Upper lobe of right lung (tissue), 1 donor: ENCODE results near the gene FAM72C. TPM values are rescaled to one million over a fixed set of nuclear protein-coding genes. Genes with fewer than 3 reads are reported as not detected.
"Not testable (repeated sequence)": the region's sequence is repeated elsewhere in the genome, so short reads cannot be mapped to it uniquely, and the experiment has no call there.

Source experiments
- ATAC-seq: fragments of 200-7000 bp; cut with Tn5 transposase; one replicate; pipeline ENCODE4 v1.9.1; 2020; ENCODE audit warnings: mild to moderate bottlenecking, moderate library complexity
- DNase-seq: peaks from one replicate; pipeline ENCODE4 v3.0.0-alpha.2; 2020
- H3K27ac ChIP-seq: fragments of 200-600 bp; one replicate; pipeline ENCODE4 v1.8.0; 2022
- H3K27me3 ChIP-seq: fragments of 200-600 bp; one replicate; pipeline ENCODE4 v1.8.0; 2022; ENCODE audit warnings: mild to moderate bottlenecking
- H3K36me3 ChIP-seq: fragments of 200-600 bp; one replicate; pipeline ENCODE4 v1.8.0; 2022
- H3K4me1 ChIP-seq: fragments of 200-600 bp; one replicate; pipeline ENCODE4 v1.8.0; 2022
- H3K4me3 ChIP-seq: fragments of 200-600 bp; one replicate; pipeline ENCODE4 v1.8.0; 2022; ENCODE audit warnings: mild to moderate bottlenecking
- H3K9me3 ChIP-seq: fragments of 200-600 bp; one replicate; pipeline ENCODE4 v1.8.0; 2022
- intact Hi-C: fragments of 100-400 bp; cut with DNase I; formaldehyde crosslinking; loops from one replicate; pipeline ENCODE4 v1.11.0; 2022
- long read RNA-seq: library from polyadenylated mRNA; unstranded; transcript quantifications from one replicate; pipeline ENCODE4 v2.0.0, GENCODE V29; 2021
- total RNA-seq: library from RNA; stranded (reverse); fragmentation: NEBNext Ultra II Directional; extraction: Animal tissue kit (Norgen Biotek cat#: 25700); gene quantifications from one replicate; pipeline ENCODE4 v1.2.1, GENCODE V29; 2021
- donor health status: DM: no; HTN: yes; CAD: no; lungs with severe emphysema.

Gene FAM72C
- not detected for total RNA-seq
- long read RNA-seq = 0 reads

DNA sequence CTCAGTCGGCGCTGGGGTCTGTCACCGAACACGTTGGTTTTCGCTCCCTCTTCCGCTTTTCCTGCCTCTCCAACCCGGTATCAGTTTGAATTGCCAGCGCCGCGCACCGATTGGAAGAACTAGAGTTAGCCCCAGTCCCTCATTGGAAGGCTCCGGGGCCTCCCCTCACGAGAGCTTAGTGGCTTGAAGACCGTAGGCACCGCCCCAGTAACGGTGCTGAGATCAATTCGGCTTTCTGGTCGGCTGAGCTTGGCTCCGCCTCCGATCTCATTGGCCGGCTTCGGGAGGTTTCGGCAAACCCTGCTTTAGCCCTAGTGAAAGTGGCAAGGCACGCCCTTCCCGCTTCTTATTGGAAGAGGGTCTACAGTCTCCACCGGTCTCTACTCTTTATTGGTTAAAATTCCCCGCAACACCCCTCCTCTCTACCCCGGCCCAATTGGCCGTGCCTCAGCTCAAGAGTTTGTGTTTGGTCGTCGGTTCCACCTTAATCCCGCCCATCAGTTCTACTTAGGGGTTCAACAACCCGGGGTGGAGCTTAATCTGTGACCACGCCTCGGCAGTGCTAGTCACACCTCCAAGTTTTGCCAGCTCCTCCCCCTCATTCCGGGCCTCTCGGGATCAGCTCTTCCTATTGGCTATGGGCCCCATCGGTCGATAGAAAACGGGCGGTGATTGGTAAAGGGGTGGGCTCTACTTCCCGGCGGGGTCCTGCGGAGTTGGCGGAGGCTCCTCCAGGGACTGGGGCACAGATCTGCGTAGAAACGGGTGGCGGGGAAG, at the start of gene FAM72C:
TSS of gene FAM72C (minus strand) at position 63 of the 777 bp plus-strand sequence. CDS start 845 bp downstream, outside the sequence.
- H3K4me3 ChIP-seq, H3K9me3 ChIP-seq, H3K27ac ChIP-seq, H3K27me3 ChIP-seq, intact Hi-C loops, H3K4me1 ChIP-seq, DNase-seq, H3K36me3 ChIP-seq: not testable (repeated sequence)
- peak; percentile 90 for ATAC-seq

DNA sequence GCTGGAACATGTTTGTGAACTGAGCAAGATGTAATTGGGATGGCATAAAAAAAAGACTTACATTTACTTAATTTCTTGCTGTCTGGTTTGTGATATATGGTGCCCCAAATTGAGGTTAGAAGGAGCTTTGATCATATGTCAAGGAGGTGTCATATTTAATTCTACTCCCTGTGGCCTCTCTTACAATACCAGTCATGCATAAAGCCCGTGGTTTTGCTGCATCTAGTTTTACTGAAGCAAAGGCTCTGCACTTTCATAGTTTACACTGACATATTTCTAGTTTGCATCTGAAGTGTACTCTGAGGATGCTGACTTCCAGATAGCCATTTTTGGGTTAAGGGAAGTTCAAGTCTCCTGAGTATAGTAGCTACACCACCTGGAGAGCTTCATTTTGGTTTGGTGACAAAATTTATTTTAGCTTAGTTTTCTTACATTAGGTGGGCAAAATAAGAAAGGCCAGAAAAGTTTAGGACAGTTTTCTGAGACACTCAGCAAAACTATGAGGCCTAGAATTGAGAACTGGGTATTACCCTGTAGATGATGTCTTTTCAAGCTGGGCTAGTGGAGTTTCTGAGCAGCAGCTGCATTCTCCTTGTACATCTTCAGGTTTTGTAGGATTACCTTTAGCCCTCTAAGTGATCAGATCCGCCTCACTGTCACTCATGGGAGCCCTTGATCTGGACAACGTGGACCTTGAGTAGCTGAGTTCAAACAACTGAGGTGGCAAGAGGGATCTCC, 48.4 kb upstream of the FAM72C start:
- H3K27me3 ChIP-seq, H3K4me1 ChIP-seq: not testable (repeated sequence)

DNA sequence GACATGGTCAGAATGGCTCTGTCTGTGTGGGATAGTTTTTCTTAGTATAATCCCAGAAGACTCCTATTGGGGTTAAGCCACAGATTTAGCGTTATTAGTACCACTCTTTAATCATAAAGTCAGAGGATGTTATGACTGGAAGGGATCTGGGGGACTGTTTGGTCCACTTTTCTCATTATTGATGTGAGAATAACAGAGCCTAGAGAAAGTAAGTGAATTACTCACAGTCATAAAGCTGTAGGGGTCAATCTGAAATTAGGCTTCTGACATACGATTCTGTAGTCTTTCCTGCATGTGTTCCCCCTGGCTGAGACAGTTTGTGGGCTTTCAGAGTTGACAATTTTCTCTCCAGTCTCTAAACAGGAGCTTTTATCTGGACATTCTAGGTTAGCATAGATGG, 47.3 kb upstream of the FAM72C start:
- DNase-seq, H3K27ac ChIP-seq, H3K9me3 ChIP-seq, H3K27me3 ChIP-seq, H3K36me3 ChIP-seq, intact Hi-C loops, ATAC-seq, H3K4me3 ChIP-seq, H3K4me1 ChIP-seq: not testable (repeated sequence)

More for the DNA sequence above, 48.4 kb upstream of the FAM72C start:
- H3K36me3 ChIP-seq, ATAC-seq, H3K4me3 ChIP-seq, DNase-seq, intact Hi-C loops, H3K27ac ChIP-seq, H3K9me3 ChIP-seq: not testable (repeated sequence)

DNA sequence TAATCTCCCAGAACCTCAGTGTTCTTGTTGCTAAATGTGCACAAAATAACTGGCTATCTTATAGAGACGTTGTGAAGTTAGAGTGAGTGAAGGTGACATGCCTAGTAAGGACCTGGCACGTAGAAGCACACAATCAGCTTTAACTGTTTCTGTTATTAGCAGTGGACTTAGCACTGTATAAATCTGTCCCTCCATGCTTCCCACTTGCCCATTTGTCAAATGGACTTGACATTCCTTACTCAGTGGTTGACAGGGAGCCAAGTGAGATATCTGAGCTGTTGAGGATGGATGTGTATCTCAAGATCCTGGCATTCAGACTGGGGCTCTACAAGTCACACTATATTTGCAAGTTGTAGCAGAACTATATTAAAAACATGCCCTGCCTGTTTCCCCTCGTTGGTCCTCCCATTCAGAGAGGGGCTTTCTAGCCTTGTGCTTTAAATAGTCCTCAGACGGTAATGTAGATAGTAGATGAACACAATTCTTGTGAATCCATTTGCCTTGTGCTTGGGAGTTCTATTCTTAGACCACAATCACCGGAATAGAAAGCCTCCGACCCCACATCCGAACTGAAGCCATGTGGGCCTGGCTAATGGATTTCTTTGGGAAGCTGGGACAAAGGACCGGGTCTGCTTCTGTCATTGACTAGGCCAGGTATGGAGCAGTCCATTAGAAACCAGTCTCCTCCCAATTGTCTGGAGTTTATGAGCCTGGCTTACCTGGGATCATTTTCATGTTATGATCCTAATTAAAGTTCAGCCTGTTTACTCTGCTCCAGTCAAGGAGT, 43.6 kb upstream of the FAM72C start:
- H3K4me1 ChIP-seq, DNase-seq, H3K9me3 ChIP-seq, intact Hi-C loops, ATAC-seq, H3K27me3 ChIP-seq, H3K27ac ChIP-seq, H3K36me3 ChIP-seq, H3K4me3 ChIP-seq: not testable (repeated sequence)

DNA sequence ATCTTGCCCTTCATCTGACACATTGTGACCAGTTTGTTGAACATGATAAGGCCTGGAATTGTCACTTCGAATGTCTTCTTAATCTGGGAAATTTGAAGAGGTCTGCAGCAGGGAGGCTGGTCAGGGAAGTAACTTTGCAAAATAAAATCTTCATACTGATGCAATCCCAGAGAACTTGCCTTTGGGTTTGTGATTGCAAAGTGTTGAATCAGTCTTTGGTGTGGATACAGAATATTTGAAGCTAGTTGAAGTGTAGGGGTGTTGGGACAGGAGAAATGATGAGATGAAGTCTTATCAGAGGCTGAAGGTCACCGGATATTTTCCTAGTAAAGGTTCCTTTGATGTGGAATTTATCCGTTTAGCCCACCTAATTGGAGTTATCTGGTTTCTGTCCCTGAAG, 42.7 kb upstream of the FAM72C start:
- ATAC-seq, H3K27ac ChIP-seq, DNase-seq, H3K27me3 ChIP-seq, intact Hi-C loops, H3K4me1 ChIP-seq, H3K36me3 ChIP-seq, H3K4me3 ChIP-seq, H3K9me3 ChIP-seq: not testable (repeated sequence)

DNA sequence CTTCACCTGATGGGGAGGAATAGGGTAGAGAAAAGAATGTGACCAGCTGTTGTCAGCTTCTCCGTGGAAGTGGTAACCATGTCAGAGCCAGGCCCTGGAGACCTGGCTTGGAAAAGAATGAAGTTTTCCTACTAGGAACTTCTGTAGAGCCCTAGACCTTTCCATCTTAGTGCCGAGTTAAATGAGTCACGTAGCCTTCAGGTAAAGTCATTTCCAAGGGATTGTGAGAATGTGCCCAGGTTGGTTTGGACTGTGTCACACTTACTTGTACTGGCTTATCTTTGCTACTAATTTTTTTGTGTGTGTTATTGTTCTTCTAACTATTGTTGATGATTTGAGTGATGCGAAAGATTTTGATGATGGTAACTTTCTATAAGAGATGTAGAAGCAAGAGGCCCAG, 42.3 kb upstream of the FAM72C start:
- H3K27me3 ChIP-seq, H3K27ac ChIP-seq, H3K4me1 ChIP-seq, ATAC-seq, DNase-seq, H3K4me3 ChIP-seq, H3K36me3 ChIP-seq, intact Hi-C loops, H3K9me3 ChIP-seq: not testable (repeated sequence)

DNA sequence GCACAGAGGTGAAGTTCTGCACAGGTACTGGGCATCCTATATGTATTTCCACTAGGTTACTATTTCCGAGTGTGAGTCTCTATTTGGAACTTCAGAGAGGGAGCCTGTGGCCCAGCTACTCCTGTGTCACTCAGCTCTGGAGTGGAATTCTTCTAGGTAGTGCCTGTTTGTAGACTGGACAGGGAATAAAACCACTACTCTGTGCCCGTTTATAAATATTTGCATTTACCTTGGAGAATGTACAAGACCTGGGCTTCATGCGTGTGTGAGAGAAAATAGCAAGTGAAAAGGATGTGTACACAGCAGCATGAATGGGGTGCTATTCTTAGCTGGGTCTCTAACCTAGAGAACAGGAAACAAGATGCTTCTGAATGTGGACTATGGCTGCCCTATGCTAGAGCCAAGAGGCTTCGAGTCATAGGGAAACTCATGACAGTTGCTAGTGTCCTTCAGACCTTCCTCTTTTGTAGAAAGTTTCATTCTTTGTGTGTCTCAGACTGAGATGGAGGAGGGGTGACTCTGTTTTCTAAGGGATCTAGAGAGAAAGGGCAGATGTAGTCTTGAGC, 40.5 kb upstream of the FAM72C start:
- H3K36me3 ChIP-seq, DNase-seq, H3K9me3 ChIP-seq, intact Hi-C loops, H3K4me3 ChIP-seq, H3K27ac ChIP-seq, H3K27me3 ChIP-seq, H3K4me1 ChIP-seq: not testable (repeated sequence)
- ATAC-seq = peak; percentile 92

DNA sequence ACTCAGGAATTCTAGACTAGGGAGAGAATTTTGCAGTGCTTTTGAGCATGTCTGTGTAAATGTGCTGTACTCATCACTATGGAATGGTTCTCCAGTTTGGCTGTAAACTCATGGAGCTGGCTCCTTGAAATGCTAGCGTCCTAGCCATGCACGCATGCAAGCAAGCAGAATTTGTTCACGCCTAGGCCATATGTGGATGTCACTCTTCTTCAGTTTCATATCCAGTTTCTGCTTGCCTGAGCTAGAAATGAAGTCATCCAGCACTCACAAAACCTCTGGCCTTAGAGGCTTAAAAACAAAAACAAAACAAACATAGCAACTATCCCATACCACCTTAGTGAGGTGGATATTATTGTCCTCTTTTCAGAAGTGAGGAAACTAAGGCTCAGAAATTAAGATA, 37.6 kb upstream of the FAM72C start:
- intact Hi-C loops = not testable (repeated sequence)

DNA sequence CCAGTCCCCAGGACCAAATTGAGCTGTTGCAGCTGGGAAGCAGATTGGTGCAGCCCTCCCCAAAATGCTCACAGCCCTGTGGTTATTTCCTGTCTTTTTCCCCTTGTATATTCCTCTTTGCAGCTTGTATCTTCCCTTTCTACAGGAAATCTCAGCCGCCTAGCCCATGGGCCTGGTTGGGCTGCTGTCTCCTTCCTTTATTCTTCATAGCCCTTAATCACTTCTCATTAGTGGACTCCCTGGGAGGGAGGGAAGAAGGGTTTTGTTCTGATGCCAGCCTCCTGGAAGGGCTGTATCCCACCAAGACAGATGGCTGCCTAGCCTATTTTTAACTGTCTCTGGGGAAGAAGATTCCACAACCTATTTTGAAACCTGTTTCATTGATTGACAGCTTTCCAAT, 32.5 kb upstream of the FAM72C start:
- H3K36me3 ChIP-seq, H3K27me3 ChIP-seq, H3K4me1 ChIP-seq, H3K9me3 ChIP-seq, ATAC-seq, DNase-seq, intact Hi-C loops, H3K4me3 ChIP-seq, H3K27ac ChIP-seq: not testable (repeated sequence)

More for the DNA sequence above, 37.6 kb upstream of the FAM72C start:
- H3K4me1 ChIP-seq, H3K36me3 ChIP-seq, H3K27me3 ChIP-seq, H3K27ac ChIP-seq, H3K9me3 ChIP-seq, DNase-seq, H3K4me3 ChIP-seq: not testable (repeated sequence)
- ATAC-seq = peak; percentile 40

DNA sequence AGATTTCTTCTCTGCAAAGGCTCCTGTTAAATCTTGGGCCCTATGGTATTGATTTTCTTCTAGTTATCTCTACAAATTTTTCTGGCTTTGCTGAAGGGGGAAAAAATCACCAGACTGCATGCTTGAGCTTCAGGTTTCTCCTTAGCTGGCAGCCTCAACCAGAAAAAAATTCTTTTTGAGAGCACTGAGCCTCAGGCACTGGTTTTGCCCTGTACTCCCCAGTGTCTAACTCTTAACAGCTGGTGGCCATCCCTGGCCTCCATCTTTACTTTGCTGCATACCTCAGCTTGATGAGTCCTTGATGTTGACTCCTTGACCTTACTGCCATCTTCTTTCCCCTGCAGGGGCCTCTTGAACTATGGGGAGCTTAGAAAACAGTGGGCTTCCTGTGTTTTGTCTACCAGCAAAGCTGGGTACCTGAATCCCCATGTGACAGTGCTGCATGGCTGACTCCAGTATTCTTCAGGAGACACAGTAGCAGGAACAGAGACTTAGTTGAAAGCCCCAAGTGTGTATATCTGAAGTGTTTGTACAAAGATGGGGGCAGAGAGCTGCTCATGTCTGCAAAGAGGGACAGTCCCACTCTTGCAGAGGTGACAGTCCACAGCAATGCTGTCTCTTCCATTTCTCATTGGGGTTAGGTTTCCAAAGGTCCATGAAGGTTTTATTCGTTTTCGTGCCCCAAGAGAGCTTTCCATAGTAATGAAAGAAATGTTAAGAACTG, 31.7 kb upstream of the FAM72C start:
- H3K27me3 ChIP-seq, ATAC-seq, H3K27ac ChIP-seq, H3K4me1 ChIP-seq, intact Hi-C loops, DNase-seq, H3K36me3 ChIP-seq, H3K4me3 ChIP-seq, H3K9me3 ChIP-seq: not testable (repeated sequence)

DNA sequence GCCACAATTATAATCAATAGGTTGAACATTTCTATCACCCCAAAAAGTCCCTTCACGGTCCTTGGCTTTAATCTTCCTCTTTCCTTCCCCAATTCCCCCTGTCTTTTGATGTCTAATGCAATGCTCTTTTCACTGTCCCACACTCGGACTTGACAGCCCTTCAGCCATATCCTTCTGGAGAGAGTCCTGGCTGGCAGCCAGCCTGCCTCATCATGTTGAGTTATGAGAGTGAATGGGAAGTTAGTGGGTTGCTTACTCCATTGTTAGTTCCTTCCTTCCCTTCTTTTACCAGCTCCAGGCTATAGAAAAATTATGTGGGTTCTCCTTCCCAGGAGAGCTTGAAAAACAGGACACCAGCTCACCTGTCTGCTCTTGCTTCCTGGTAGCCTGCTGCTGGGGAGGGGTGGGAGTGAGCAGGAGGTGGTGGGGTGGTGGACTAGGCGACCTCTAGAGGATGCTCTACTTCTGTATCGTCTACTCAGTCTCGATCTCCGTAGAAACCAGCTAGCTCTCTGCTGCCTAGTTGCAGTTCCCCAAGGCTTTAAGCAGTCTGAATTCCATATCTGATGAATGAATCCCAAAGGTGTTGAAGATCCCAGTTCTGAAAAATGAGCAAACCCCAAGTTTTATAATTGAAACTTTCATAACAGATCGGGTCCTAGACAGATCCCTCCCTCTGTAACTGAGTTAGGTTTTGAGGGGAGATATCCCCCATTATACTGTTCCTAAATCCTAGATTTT, 30.5 kb upstream of the FAM72C start:
- DNase-seq = not testable (repeated sequence)
- peak; percentile 73 for ATAC-seq

DNA sequence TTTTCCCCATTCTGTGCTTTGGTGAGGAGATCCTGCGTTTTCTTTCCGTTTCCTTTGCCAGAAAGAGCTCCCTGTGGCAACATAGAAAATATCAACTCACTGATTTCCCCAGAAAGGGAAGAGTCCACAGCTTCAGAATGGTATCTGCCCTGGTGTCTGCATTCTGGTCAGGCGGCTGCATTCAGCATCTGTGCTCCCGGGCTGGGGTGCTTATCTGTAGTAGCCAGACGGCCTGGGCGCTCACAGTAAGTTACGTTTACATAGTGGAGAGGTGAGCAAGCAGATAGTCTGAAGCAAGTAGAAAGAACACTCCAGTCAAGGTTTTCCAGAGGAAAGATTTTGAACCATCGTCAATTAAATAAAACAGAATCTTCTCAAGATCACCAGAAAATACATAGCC, 29.3 kb upstream of the FAM72C start:
- H3K27ac ChIP-seq, DNase-seq, H3K36me3 ChIP-seq, H3K27me3 ChIP-seq, H3K4me1 ChIP-seq, intact Hi-C loops, H3K4me3 ChIP-seq, H3K9me3 ChIP-seq: not testable (repeated sequence)
- peak; percentile 49 for ATAC-seq

More for the DNA sequence above, 30.5 kb upstream of the FAM72C start:
- H3K4me1 ChIP-seq, intact Hi-C loops, H3K4me3 ChIP-seq, H3K36me3 ChIP-seq, H3K27ac ChIP-seq, H3K9me3 ChIP-seq, H3K27me3 ChIP-seq: not testable (repeated sequence)
